H9 (cell line): Measurements from ENCODE around the gene TMEM140. TPM values are rescaled to one million over a fixed set of nuclear protein-coding genes. Genes with fewer than 3 reads are reported as not detected.

Experiments
- DNase-seq: peaks from one replicate; pipeline ENCODE4 v3.0.0-alpha.2; 2017
- H2AFZ ChIP-seq: one replicate; pipeline ENCODE4 v1.6.1; 2013; ENCODE audit warnings: mild to moderate bottlenecking, low read length, control low read depth, moderate library complexity
- H2AK5ac ChIP-seq: 2 replicates; pipeline ENCODE4 v1.6.1; 2013; ENCODE audit warnings: low read length, control low read depth, mixed read lengths; ENCODE audit not compliant: insufficient read length
- H2BK120ac ChIP-seq: one replicate; pipeline ENCODE4 v1.6.1; 2013; ENCODE audit warnings: low read depth, mild to moderate bottlenecking, low read length, control low read depth, inconsistent platforms; ENCODE audit not compliant: poor library complexity, severe bottlenecking
- H2BK12ac ChIP-seq: 2 replicates; pipeline ENCODE4 v1.6.1; 2013; ENCODE audit warnings: low read length, control low read depth, mixed read lengths, low read depth; ENCODE audit not compliant: insufficient read length
- H2BK15ac ChIP-seq: 2 replicates; pipeline ENCODE4 v1.6.1; 2013; ENCODE audit warnings: low read depth, low read length, control low read depth
- H2BK20ac ChIP-seq: one replicate; pipeline ENCODE4 v1.6.1; 2013; ENCODE audit warnings: low read depth, mild to moderate bottlenecking, low read length, control low read depth, inconsistent platforms; ENCODE audit not compliant: poor library complexity, severe bottlenecking
- H2BK5ac ChIP-seq: 2 replicates; pipeline ENCODE4 v1.6.1; 2013; ENCODE audit warnings: low read length, control low read depth, mixed read lengths; ENCODE audit not compliant: insufficient read length
- H3K14ac ChIP-seq: 2 replicates; pipeline ENCODE4 v1.6.1; 2013; ENCODE audit warnings: low read length, control low read depth; ENCODE audit not compliant: insufficient read depth
- H3K18ac ChIP-seq: 2 replicates; pipeline ENCODE4 v1.6.1; 2013; ENCODE audit warnings: low read depth, mild to moderate bottlenecking, mixed read lengths, low read length, control low read depth; ENCODE audit not compliant: insufficient read length
- H3K23ac ChIP-seq: 2 replicates; pipeline ENCODE4 v1.6.1; 2013; ENCODE audit warnings: low read length, control low read depth, mixed read lengths, low read depth; ENCODE audit not compliant: insufficient read length
- H3K23me2 ChIP-seq: 2 replicates; pipeline ENCODE4 v1.6.1; 2013; ENCODE audit warnings: low read depth, mild to moderate bottlenecking, mixed read lengths, low read length, control low read depth; ENCODE audit not compliant: insufficient read length, poor library complexity, severe bottlenecking
- H3K27ac ChIP-seq: 2 replicates; pipeline ENCODE4 v1.5.1; 2013; ENCODE audit warnings: low read length, control low read depth, mixed read lengths, low read depth; ENCODE audit not compliant: insufficient read length
- H3K27me3 ChIP-seq: 2 replicates; pipeline ENCODE4 v1.6.1; 2013; ENCODE audit warnings: low read length, control low read depth, inconsistent platforms; ENCODE audit not compliant: insufficient read depth
- H3K4ac ChIP-seq: 2 replicates; pipeline ENCODE4 v1.6.1; 2013; ENCODE audit warnings: low read depth, mild to moderate bottlenecking, control low read depth, inconsistent platforms, low read length, moderate library complexity
- H3K4me1 ChIP-seq: 2 replicates; pipeline ENCODE4 v1.6.1; 2013; ENCODE audit warnings: low read length, control low read depth, inconsistent platforms; ENCODE audit not compliant: insufficient read depth
- H3K4me2 ChIP-seq: 2 replicates; pipeline ENCODE4 v1.6.1; 2013; ENCODE audit warnings: low read length, control low read depth, mixed read lengths; ENCODE audit not compliant: insufficient read length, insufficient read depth
- H3K56ac ChIP-seq: 2 replicates; pipeline ENCODE4 v1.6.1; 2013; ENCODE audit warnings: low read depth, mild to moderate bottlenecking, mixed read lengths, low read length, control low read depth; ENCODE audit not compliant: insufficient read length
- H3K79me1 ChIP-seq: 2 replicates; pipeline ENCODE4 v1.6.1; 2013; ENCODE audit warnings: low read depth, mild to moderate bottlenecking, moderate library complexity, low read length, control low read depth, inconsistent platforms; ENCODE audit not compliant: insufficient read depth, poor library complexity, severe bottlenecking
- H3K79me2 ChIP-seq: 2 replicates; pipeline ENCODE4 v1.6.1; 2013; ENCODE audit warnings: low read length, control low read depth, inconsistent platforms; ENCODE audit not compliant: insufficient read depth
- H3K9ac ChIP-seq: 2 replicates; pipeline ENCODE4 v1.6.1; 2013; ENCODE audit warnings: low read length, control low read depth, mixed read lengths; ENCODE audit not compliant: insufficient read length; ENCODE audit errors: extremely low read depth
- H3K9me3 ChIP-seq: one replicate; pipeline ENCODE4 v1.6.1; 2013; ENCODE audit warnings: low read depth, low read length, inconsistent platforms; ENCODE audit not compliant: control insufficient read depth
- H3T11ph ChIP-seq: one replicate; pipeline ENCODE4 v1.6.1; 2013; ENCODE audit warnings: mild to moderate bottlenecking, low read length, control low read depth, inconsistent platforms
- H4K20me1 ChIP-seq: one replicate; pipeline ENCODE4 v1.6.1; 2013; ENCODE audit not compliant: control insufficient read depth, insufficient read length, insufficient read depth
- H4K5ac ChIP-seq: 2 replicates; pipeline ENCODE4 v1.6.1; 2013; ENCODE audit warnings: low read depth, mild to moderate bottlenecking, mixed read lengths, low read length, control low read depth; ENCODE audit not compliant: insufficient read length
- H4K8ac ChIP-seq: replicated peaks from 2 replicates; pipeline ENCODE4 v1.6.1; 2013; ENCODE audit warnings: low read length, control low read depth, mixed read lengths, low read depth; ENCODE audit not compliant: insufficient read length
- H4K91ac ChIP-seq: 2 replicates; pipeline ENCODE4 v1.6.1; 2013; ENCODE audit warnings: low read depth, mild to moderate bottlenecking, moderate library complexity, mixed read lengths, low read length, control low read depth; ENCODE audit not compliant: insufficient read length
- H3K27ac Mint-ChIP-seq, 3 experiments: 2 replicates in 2 of 3; 3 replicates in 1 of 3; pipeline ENCODE4 v1.8.0; 2020 to 2021; ENCODE audit warnings: mixed read lengths in 3 of 3, mild to moderate bottlenecking in 1 of 3, moderate library complexity in 1 of 3
- H3K27me3 Mint-ChIP-seq: 2 replicates; pipeline ENCODE4 v1.8.0; 2021; ENCODE audit warnings: low read depth, mild to moderate bottlenecking, moderate library complexity, mixed read lengths
- H3K36me3 Mint-ChIP-seq, 3 experiments: 2 replicates in 2 of 3; 3 replicates in 1 of 3; pipeline ENCODE4 v1.8.0; 2020 to 2021; ENCODE audit warnings: low read depth in 3 of 3, mixed read lengths in 3 of 3; ENCODE audit not compliant: insufficient read depth in 1 of 3
- H3K4me1 Mint-ChIP-seq, 2 experiments: 2 replicates each; pipeline ENCODE4 v1.8.0; 2020; ENCODE audit warnings: mixed read lengths in 2 of 2
- H3K4me3 Mint-ChIP-seq, 2 experiments: 2 replicates in 1 of 2; 3 replicates in 1 of 2; pipeline ENCODE4 v1.8.0; 2020 to 2021; ENCODE audit warnings: mild to moderate bottlenecking in 2 of 2, mixed read lengths in 2 of 2, moderate library complexity in 1 of 2
- H3K9me3 Mint-ChIP-seq, 2 experiments: 2 replicates in 1 of 2; 3 replicates in 1 of 2; pipeline ENCODE4 v1.8.0; 2020; ENCODE audit warnings: mild to moderate bottlenecking in 2 of 2, mixed read lengths in 2 of 2, moderate library complexity in 1 of 2
- total RNA-seq: library from RNA; stranded (reverse); gene quantifications from 2 replicates; pipeline ENCODE4 v1.2.1, GENCODE V29; 2021
- TF ChIP-seq, protein P1 (sequence below): fragments of 200-600 bp; sonication (generic); conservative IDR thresholded peaks from 3 replicates; pipeline ENCODE4 v1.8.0; 2021; ENCODE audit warnings: antibody characterized with exemption, mild to moderate bottlenecking

The TMEM140 gene
- total RNA-seq, 1 experiment from 2014 or later, result not detected

DNA sequence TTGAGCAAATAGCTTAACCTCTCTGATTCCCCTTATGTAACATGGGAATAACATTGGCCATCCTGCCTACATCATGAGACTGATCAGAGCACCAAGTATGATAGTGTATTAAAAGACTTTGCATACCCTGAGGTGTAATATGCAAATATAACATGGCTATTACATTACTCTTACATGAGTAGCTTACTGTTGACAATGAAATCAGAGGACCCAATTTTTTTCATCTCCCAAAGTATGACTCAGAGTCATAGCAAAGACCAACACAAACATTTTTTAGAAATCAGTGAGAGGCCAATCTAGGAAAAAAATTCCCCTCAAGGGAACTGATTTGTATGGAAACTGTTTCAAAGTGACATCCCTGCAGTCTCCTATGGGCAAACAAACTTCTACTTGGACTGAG, 47.0 kb upstream of the TMEM140 start:
- Mint-ChIP-seq H3K27me3 (no peaks in the 10 kb centered on the region), H3K4me3 (no peak overlapping the region), H3K36me3 (no peaks in the 10 kb centered on the region), H3K27ac (no peak overlapping the region), H3K9me3 (no peaks in the 10 kb centered on the region; a peak in 2 of 5 replicates), H3K4me1 (no peaks in the 10 kb centered on the region)
- no peaks in the 10 kb centered on the region for H4K20me1 ChIP-seq
- H3K9me3 ChIP-seq, result no peaks in the 10 kb centered on the region
- no peak overlapping the region for H2BK20ac ChIP-seq
- H3K23ac ChIP-seq, result no peak overlapping the region
- H3K4me2 ChIP-seq, result no peak overlapping the region
- no peaks in the 10 kb centered on the region for H3K23me2 ChIP-seq
- H2AFZ ChIP-seq, result no peak overlapping the region
- no peak overlapping the region for H3K9ac ChIP-seq
- no peak overlapping the region for H3K14ac ChIP-seq
- no peak overlapping the region for H3K56ac ChIP-seq
- no peaks in the 10 kb centered on the region for H3K27me3 ChIP-seq
- no peak overlapping the region for H4K5ac ChIP-seq
- no peak overlapping the region for H2BK12ac ChIP-seq
- no peak overlapping the region for H3K18ac ChIP-seq
- no peak for DNase-seq
- no peak overlapping the region for H4K8ac ChIP-seq
- H3T11ph ChIP-seq, result no peak overlapping the region
- H3K79me1 ChIP-seq, result no peaks in the 10 kb centered on the region
- no peak overlapping the region for H2BK120ac ChIP-seq
- H2BK5ac ChIP-seq, result no peak overlapping the region
- H3K4ac ChIP-seq, result no peak overlapping the region
- H3K79me2 ChIP-seq, result no peaks in the 10 kb centered on the region
- H2BK15ac ChIP-seq, result no peak overlapping the region
- H2AK5ac ChIP-seq, result no peak overlapping the region
- no peaks in the 10 kb centered on the region for H3K4me1 ChIP-seq
- H3K27ac ChIP-seq, result no peak overlapping the region
- no peak overlapping the region for H4K91ac ChIP-seq
- TF ChIP-seq, protein P1, sequence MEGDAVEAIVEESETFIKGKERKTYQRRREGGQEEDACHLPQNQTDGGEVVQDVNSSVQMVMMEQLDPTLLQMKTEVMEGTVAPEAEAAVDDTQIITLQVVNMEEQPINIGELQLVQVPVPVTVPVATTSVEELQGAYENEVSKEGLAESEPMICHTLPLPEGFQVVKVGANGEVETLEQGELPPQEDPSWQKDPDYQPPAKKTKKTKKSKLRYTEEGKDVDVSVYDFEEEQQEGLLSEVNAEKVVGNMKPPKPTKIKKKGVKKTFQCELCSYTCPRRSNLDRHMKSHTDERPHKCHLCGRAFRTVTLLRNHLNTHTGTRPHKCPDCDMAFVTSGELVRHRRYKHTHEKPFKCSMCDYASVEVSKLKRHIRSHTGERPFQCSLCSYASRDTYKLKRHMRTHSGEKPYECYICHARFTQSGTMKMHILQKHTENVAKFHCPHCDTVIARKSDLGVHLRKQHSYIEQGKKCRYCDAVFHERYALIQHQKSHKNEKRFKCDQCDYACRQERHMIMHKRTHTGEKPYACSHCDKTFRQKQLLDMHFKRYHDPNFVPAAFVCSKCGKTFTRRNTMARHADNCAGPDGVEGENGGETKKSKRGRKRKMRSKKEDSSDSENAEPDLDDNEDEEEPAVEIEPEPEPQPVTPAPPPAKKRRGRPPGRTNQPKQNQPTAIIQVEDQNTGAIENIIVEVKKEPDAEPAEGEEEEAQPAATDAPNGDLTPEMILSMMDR, result no peak
